AG10803 (cell line): ENCODE results near the gene RFLNA.

Experiments used
- DNase-seq: peaks from one replicate; pipeline ENCODE4 v3.0.0; 2010; ENCODE audit warnings: low read depth
- H3K4me3 ChIP-seq: 2 replicates; pipeline ENCODE4 v1.5.1; 2011; ENCODE audit warnings: mild to moderate bottlenecking, low read length, control low read depth
- CTCF ChIP-seq: conservative IDR thresholded peaks from 2 replicates; pipeline ENCODE4 v1.5.1; 2011; ENCODE audit warnings: mild to moderate bottlenecking, low read length, control low read depth, inconsistent platforms

The RFLNA gene

DNA sequence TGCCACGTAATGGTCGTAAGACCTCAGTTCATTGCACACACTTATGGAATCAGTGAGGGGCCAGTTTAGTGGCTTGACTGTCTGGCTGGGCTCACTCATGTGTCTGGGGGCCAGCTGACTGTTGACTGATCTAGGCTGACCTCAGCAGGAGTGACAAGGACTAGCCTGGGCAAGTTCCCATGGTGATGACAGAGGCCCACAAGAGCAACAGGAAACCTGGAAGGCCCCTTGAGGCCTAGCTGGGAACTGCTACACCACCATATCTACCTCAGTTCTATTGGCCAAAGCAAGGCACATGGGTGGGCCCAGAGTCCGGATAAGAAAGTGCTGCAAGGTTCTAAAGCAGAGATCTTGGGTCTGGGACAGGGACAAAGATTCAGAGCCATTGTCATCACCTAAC is 21.3 kb upstream of the RFLNA start:
- TF ChIP-seq CTCF, result peak; percentile 24; the same call in 1 of the 2 replicates
- H3K4me3 ChIP-seq, result no peak overlapping the region
- peak; percentile 48 for DNase-seq

GRCh38 chr12:124276337-124276736 is 18.6 kb upstream of the RFLNA start:
- no peak overlapping the region for H3K4me3 ChIP-seq
- TF ChIP-seq CTCF, result no peak
- no peak for DNase-seq

GRCh38 chr12:124277394-124278241 is 17.3 kb upstream of the RFLNA start:
- no peak for DNase-seq
- H3K4me3 ChIP-seq, result no peak overlapping the region
- TF ChIP-seq CTCF, result no peak

DNA sequence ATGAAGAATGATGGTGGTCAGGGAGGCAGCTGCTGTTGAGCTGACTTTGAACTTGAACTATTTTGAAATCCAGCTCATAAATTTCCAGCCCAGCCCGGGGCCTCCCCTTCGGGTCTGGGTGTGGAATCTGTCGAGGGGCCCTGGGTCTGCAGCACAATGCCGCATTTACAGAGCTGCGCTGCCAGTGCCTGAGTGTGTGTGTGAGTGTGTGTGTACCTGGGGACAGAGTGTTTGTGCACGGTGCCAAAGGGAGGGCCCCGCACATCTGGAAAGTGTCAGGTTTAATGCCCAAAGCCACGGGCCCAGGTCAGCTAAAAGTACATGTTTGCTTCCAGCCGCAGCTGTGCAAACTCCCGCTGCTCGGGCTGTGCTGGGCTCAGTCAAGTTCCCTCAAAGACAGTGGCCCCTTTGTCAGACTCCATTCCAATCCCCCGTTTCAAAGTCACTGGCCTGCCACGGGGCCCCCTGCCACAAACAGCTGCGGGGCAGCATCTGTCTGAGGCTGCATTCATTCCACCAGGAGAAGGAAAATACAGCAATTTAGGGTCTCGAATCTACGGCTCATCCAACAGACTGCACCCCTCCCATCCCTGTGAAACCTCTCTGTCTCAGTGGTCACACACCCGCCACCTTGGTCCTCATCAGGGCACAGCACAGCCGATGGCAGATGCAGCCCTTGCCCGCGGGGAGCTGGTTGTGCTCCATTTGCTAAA is 16.3 kb upstream of the RFLNA start:
- DNase-seq, result no peak
- no peak for TF ChIP-seq CTCF
- no peak overlapping the region for H3K4me3 ChIP-seq

- no peak for TF ChIP-seq CTCF
- H3K4me3 ChIP-seq, result no peak overlapping the region
- no peak for DNase-seq
Measured at GRCh38 chr12:124279315-124279714, 15.6 kb upstream of the RFLNA start.

GRCh38 chr12:124279846-124280360 is 15.0 kb upstream of the RFLNA start:
- DNase-seq, result peak; percentile 62
- peak overlapping the region; percentile 5; the same call in 1 of the 2 replicates for H3K4me3 ChIP-seq
- TF ChIP-seq CTCF, result no peak

- DNase-seq, result no peak
- no peak for TF ChIP-seq CTCF
- H3K4me3 ChIP-seq, result no peak overlapping the region
Measured at GRCh38 chr12:124281309-124281708, 13.6 kb upstream of the RFLNA start.
